Glomerular visceral epithelial cell (primary cell): ENCODE data around the gene SMPD3.

ENCODE experiments used
- DNase-seq: peaks from one replicate; pipeline ENCODE4 v3.0.0-alpha.2; 2016; ENCODE audit errors: extremely low spot score

SMPD3 gene

DNA sequence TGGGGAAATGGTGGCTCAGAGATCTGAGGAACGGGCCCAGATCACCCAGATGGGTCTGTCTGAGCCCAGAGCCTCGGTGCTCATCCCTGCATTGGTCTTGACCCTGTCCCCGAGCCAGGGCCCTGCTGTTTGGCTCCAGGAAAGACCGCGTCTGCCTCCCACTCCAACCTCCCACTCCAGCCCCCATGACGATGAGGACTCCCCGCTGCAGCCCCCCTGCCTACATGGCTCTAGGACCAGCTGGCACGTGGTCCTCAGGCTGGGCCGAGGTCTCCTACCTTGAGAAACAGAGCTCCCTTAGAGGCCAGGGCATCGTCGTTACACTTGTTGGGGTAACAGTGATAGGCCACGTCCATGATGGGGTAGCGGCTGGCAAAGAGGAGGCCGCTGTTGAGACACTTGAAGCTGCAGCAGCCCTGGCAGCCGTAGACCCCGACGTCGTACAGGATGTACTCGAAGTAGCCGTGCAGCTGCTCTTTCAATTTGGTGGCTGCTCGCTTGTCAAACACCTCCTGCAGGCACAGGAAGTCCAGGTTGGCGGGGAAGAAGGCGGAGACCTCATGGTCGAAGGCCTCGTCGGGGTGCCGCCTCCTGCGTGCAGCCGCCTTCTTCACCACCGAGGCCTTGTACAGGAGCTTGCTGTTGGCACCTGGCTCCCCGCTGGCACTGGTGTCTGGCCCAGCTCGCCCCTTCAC lies 77.6 kb downstream of the SMPD3 start:
- DNase-seq, result no peak

DNA sequence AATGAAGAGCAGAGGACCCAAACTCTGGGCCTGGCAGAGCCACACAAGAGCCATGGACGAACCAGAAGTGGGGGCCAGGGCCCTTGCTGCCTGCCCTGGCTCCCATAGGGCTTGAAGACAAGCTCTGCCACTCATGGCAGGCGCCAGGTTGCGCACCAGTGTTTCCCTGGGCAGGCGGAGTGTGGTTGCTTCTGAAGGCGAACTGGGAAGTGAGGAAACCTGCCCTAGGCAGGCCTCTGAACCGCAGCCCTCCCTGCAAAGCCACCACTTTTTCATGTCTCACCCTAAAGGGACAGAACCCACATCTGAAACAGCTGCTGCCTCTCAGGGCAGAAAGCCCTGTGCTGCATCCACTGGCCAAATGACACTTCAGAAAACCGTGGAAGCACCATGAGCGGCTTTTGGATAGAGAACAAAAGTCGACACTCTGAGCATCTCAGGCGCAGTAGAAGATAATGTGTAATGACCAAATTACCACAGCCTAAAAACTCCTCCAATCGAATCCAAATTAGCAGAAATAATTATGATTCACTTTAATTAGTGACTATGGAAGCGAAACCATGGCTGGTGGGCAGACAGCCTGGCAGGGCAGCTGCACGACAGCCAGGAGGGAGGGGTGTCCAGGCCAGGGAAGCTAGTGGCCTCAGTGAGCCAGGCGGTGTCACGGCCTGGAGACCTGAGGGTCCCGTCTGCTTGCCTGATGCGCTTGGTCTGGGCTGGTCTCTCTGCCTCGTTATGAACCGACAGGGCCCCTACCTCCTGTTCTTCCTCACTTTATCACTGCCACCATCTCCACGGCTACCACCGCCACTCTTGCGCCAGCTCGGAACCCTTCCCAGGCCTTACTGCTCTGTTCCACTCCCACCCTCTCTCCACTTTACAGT lies 78.4 kb downstream of the SMPD3 start:
- DNase-seq, result no peak

DNA sequence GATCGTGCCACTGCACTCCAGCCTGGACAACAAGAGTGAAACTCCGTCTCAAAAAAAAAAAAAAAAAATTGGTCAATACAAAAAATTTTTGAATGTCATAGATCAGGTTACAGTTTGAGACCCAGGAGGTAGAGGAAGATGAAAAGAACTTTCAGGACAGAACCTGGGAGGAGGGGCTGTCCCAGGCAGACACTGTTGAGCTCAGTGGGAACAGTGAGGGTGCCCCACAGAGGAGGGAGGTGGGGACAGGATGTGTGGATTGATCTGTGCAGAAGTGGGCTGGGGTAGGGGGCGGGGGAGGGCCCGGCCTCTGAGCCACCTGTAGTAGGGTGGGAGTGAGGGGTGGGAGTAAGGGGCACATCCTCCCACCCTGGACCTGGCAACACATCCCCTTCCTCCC lies 79.1 kb downstream of the SMPD3 start:
- DNase-seq, result no peak

DNA sequence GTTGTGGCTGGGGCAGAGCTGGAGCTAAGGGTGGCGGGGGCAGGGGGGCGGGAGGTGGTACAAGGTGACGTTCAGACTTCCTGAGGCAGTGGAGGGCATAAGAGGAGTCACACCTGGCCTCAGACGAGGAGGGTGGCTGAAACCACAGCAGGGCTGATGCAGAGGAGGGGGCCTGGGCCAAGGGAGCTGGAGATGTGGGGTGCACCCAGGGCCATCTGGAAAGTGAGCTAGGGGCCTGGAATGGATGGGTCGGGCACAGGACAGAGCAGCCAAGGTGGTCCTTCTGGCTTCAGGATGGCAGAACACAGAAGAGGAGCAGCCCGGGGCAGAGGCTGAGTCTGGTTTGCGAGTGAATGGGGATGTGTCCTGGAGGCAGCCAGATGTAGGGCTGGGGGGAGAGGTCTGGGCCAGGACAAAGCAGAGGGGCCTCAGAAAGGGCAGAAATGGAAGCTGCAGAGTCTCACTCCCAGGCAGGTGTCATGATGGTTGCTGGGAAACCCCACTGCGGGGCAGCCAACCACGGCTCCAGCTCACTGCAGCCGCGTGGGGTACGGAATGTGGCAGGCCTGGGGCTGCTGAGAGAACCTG lies 79.9 kb downstream of the SMPD3 start:
- peak; percentile 4 for DNase-seq

DNA sequence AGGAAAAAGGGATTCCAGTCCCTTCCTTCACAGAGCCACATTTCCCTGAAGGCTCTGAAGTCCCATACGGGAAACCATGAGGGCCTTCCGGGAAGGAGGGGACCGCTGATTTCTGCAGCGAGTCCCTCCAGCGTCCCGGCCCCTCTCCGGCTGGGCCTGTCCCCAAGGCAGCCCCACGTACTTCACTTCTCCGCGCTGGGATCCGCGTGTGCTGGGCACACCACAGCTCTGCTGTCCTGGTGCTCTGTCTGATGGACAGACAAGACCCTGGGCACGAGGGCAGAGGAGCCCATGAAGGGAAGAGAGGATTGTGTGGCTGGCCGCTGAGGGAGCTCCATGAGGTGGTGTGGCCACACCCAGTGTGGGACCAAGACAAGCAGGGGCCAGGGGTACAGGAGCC lies 80.4 kb downstream of the SMPD3 start:
- DNase-seq, result no peak

DNA sequence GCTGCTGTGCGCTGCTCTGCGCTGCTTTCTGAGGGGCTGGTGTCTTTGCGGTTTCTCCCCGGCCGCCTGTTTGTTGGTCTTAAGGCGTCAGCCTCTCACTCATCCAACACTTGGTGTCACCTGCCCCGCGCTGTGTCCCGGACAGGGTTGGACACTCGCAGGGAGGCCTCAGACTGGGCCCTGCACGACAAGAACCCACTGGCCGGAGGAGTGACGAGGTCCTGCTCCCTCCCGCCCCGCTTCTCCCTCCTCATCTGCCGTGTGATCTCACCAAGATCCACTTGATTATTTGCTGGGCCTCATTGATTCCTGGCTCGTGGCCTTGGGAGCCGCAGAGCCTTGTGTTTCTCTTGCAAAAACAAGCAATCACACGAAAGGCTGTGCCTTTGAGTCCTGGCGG lies 80.9 kb downstream of the SMPD3 start:
- DNase-seq, result no peak

DNA sequence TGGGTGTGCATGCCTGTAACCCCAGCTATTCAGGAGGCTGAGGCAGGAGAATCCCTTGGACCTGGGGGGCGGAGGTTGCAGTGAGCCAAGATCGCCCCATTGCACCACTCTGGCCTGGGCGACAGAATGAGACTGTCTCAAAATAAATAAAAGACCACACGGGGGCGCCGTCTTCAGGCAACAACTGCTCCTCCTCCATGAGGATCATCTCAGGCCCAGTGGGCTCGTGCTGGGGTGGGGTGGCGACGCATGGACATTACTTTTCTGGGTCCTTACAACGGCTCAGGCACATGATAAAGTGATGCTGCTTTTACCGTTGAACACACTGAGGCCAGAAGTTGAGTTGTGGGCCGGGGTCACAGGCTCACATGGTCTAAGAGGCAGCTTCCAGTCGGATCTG lies 81.3 kb downstream of the SMPD3 start:
- DNase-seq, result peak; percentile 19

DNA sequence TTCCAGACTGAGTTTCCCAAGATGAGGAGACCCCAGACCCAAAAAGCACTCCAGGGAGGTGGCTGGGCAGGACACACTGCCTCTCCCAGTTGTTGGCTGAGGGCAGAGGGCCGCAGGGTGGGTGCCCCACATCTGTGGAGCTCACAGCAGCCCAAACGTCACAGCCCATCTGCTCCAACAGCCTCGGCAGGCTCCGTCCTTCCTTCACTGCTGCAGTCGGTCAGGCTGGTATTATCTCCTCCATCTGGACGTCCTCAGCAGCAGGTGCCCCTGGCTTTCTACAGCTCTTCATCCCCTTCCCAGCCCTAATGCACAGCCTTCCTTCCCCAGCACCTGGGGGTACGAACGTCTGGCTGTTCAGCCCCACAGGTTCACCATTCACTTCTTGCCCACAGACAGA lies 82.2 kb downstream of the SMPD3 start:
- DNase-seq, result no peak

DNA sequence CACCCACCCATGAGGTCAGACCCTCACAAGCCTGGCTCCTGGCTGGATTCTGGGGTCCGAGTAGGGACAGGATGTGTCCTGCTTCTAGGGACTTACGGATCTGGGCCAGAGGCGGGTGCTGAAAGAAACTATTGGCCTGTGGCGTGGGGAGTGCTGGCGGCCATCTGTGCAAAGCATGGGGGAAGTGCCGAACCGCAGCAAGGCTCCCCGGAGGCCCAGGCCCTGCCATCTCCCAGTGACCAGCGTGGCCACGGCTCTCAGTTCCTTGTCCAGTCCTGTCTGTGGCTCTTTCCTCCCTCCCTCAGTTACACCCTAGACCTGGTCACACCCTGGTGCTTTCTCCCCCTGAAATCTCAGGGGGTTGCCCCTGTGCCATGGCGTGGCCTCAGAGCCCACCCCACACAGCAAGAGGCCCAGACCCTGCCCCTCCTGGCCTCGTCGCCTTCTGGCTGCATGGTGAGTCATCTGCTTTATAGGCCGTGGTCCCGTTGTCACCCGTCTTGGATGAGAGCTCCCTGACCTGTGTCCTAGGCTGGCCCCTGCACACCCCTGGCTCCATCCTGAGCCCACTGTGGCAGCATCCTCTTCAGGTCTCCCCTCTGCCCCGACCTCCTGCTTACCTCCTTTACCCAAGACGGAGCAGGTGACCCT lies 83.0 kb downstream of the SMPD3 start:
- no peak for DNase-seq

DNA sequence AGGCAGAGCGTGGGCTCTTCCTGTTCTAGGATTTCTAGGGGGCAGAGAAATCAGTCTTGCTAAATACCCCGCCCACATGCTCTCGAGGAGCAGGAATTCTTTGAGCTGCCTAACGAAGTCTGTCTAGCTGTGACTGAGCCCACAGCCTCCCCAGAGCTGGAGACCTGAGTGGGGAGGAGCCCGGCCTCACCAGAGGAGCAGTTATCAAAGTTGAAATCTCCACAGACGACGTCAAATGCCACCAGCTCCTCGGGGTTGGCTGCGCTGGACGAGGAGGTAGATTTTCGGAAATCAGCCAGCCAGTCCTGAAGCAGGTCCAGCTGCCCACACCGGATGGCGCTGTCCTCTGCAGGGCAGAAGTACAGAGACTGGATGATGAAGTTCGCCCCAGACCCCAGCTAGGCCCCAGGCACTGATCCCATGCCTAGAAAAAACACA lies 83.7 kb downstream of the SMPD3 start:
- no peak for DNase-seq

DNA sequence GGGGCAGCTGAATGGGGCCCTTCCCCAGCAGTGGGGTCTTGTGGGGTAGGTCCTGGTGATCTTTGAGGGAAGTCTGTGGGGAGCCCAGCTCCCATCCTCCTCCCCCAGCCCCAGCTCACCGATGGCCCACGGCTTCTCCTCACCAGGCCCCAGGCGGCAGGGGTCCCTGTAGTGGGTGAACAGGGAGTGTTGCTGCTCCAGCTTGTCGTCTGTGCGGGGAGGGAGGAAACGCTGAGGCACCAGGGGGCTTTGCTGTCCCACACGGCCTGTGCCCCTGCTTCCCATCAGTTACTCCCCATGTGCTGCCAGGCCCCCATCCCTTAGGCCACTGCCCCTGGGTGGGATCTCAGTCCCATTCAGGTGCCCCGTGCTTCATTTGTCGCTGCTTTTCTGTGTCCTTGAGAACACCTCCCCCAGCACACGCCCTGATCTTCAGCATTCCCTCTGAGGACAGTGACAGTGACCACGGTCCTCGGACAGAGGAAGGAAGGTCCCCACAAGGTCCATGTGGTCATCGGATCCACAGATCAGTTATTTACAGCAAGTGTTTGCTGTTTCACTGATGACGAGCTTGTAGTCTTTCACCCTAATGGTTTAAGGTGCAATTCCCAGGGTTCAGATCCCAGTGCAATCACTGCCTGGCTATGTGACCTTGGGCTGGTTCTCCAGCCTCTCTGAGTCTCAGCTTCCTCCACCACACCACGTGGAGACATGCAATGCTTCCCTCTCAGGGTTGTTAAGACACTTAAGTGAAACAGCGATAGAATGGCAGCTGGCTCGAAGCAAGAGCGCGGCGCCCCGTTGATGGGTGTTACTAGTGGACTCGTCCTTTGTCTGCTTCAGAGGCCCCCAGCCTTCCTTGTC lies 84.4 kb downstream of the SMPD3 start:
- DNase-seq, result no peak

DNA sequence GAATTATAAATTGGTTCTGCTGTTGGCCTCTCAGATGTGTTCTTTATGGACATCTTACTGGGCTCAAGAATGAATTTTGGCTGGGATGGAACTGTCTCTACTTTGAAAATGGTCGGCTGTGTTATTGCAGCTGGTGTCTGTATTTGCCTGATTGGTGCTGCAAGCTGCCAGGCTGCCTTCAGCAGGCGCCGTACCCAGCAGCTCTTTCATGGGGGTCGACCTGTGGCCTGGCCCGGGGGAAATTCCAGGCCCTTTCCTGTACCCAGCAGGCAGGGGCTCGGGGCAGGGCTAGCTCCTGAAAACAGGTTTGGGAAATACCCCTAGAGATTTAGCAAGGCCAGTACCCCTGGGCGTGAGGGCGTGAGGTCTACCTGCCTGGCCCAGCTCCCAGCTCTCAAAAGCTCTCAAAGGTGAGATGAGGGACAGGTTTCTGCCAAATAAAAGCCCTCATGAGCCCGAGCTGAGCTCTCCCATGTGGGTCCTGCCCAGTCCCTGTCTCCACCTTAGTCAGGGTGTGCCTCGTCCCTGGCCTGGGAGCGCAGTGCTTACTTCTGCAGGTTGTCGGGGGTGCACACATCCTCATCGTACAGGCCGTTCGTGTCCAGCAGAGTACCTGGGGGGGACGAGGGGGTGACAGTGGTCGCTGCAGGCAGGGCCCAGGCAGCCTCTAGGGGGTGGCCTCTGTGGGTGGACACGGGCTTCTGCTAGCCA lies 85.2 kb downstream of the SMPD3 start:
- DNase-seq, result no peak

DNA sequence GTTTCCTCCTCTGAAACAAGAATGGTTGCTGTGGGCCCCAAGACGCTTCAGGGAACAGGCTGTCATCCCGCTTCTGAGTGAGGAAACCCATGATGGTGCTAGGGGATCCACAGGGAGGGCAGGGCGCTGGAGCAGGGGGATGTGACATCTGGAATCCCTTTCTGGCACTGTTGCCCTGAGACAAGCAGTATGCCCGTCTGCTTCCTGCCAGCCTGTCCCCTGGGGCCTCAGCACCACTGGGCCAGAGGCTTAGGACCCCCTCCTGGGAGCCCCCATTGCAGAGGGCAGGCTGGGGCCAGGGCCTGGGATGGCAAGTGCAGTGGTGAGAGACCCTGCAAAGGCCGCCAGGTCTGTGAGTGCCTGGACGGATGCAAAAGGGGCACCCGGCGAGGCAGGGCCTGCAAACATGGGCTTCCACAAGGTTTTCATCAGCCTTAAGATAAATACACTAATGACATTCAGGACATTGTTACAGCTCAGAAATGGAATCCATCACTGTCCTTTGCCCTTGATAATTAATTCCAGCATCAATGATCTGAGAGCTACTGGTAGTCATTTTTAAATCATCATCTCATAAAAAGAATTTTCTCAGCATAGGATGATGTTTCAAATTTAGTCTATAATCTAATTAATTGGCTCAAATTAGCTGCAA lies 85.9 kb downstream of the SMPD3 start:
- DNase-seq, result no peak

DNA sequence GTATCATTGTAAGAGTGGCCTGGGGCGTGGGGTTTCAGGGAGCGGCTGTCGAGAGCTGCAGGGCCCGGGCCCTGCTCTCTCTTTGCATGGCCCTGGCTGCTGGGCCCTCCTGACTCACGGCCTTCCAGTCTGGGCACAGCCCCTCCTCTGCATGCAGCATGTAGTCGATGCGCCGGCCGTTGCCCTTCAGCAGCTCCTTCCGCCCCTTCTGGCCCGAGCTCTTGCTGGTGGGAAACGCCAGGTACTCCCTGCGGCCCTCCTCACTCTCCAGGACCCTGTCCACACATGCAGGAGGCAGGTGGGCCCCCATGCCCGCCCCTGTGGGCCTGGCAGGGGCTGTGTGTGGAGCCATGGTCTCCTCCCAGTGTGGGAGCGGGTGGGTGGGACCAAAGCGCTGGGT lies 86.8 kb downstream of the SMPD3 start:
- no peak for DNase-seq

DNA sequence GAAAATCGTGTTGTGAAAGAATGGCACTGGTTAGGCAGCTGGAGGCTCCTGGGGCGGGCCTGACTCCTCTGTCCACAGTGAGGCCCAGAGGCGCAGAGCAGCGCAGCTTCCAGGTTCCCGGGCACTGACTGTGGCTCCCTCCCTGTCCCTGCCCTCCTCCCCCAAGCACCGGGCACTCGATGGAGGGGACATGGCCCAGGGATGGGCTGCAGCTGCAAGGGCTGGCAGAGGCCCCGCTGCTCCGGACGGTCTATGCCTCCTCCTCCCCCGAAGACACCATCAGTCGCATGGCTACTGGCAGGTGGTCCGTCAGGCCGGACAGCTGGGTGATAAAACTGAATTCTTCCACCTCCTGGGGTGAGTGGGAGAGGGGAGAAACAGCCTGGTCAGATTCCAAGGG lies 87.4 kb downstream of the SMPD3 start:
- DNase-seq, result no peak

DNA sequence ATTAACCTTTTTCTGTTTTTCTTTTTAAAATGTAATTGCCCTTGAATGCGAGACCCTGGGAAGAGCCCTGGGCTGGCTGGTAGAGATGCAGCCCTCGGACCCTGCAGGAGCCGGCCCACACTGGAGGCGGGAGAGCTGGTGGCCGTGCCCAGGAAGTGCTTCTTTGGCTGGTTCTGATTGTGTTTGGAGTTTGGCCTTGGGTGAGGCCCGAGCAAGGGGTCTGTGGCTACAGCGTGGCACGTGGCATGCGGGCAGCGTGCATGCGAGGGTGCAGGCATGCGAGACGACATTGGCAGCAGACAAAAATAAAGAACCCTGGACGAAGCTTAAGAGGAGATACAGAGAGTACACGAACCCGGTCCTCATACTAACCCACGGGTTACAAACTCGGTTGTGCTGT lies 87.8 kb downstream of the SMPD3 start:
- no peak for DNase-seq

DNA sequence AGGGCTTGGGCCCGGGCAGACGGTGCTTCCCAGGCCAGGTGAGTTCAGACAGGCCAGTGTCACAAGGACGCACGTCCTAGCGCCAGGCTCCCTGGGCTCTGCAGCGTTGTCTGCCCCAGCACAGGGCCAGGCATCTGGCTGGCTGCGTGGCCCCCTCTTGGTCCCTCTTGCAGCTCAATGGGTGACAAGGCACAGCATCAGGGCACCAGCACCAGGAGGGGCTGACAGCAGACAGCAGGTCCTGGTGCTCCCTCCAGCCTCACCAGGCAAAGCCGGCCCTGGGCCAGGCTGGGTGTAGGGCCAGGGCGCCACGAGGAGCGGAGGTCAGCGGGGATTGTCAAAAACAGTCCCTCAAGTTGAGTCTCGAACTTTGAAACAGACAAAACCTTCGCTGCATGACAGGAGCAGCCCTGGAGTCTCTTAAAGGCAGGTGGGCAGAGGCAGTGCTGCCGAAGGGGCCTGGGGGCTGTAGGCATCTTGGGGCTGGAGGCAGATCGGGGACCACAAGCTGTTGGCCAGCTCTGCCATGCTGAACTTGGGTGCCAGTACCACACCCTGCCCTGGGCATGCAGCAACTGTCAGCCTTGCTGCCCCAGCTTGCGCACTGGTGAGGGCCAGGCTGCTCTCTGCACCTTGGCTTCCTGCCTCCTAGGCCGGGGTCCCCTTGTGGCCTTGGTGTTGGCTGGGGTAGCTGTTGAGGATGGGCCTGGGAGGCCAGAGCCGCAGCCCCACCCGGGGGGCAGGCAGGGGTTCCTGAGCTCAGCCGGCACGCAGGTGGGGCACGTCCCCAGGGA lies 88.7 kb downstream of the SMPD3 start:
- DNase-seq, result no peak

DNA sequence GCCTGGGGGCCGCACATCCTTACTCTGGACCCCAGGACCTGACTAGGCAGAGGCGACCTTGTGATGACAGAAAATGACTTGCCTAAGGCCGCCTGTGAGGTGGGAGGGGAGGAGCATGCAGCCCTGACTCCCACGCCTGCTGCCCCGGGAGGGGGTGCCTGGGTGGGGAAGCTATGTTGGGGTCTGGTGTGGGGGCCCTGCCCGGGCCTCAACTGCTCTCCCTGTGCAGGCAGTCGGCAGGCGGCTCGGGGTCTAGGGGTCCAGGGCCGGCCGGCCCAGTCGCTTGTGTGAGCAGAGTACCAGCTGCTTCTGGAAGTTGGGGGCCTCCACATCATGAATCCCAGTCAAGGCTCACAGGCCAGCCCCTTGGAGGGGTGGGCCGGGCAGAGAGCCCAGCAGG lies 89.4 kb downstream of the SMPD3 start:
- no peak for DNase-seq

DNA sequence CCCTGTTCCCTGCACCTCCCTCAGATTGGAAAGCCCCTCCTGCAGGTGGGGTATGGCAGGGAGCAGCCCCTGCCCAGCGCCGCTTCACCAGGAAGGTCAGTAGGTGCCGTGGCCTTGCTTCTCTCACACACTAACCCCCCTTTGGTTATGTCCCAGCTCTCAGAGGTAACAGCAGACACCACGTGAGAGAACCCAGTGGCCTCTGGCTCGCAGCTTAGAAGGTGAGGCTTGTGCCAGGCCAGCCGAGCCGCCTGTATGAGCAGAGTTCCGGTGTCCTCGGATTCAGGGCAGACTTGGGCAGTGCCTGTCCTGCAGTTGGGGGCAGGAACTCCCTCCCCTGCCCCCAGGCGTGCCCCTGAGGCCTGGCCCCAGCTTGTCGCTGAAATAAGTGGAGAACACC lies 90.4 kb downstream of the SMPD3 start:
- DNase-seq, result no peak
